ENCODE results near the gene LRRK1. TPM values are rescaled to one million over a fixed set of nuclear protein-coding genes. Genes with fewer than 3 reads are reported as not detected.

Gene LRRK1
- total and polyA plus RNA-seq, 11 donors = 1.3 to 12.7 (median 2.1) TPM

DNA sequence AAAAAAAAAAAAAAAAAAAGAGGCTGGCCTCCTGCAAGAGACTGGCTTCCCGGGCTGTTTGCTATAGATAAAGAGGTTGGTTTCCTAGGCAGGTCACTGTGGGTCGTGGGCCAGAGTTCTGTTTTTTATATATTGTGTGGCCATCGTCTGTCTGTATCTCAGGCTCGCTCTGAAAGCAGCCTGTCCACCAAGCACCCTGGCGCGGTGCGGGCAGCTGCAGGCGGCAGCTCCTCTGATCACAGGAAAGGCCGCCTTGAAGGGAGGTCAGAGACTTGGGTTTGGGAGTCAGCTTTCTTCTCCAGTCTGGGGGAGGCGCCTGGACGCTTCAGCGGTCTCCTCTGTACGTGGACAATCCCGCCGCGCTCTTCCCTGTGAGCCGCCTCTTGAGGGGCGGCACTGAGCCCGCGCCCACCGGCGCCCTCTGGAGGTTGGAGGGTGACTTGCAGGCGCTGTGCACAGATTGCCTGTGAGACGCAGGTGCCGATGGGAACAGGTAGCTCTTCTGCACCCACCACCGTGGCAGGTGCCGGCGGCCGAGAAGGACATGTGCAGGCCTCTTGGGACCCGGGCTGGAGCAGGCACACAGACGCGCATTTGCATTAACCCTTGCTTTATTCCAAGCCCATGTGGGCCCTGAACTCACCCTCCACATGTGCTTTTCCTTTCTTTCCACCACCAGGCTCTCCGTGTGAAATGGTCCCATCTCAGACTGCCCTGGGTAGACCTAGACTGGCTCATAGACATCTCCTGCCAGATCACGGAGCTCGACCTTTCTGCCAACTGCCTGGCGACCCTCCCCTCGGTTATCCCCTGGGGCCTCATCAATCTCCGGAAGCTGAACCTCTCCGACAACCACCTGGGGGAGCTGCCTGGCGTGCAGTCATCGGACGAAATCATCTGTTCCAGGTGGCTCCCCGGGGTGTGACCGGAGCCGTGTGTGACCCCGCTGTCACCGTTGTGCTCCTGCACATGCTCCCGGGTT is 89.3 kb downstream of the LRRK1 start:
- ATAC-seq (peak; percentile 82 to 89 (median 86)), DNase-seq (peak; percentile 70 to 92 (median 79))
- intact Hi-C loops (cut with DNase I) = loop anchor here in 7 of 10 donors (2.0 to 10.0 kb wide), 6 partner anchors 91 to 666 kb away; partner anchors contain the start of genes ADAMTS17 (in 5 of the 7) and LRRK1 (in 1 of the 7)
- Histone ChIP-seq H3K4me1 (peaks cover 0 to 20% (median 11%) of the 10 kb centered on the region in 12 donors), H3K27me3 (no peaks in the 10 kb centered on the region), H3K36me3 (peaks cover 0 to 37% (median 0%) of the 10 kb centered on the region in 9 donors), H3K4me3 (peak overlapping the region in 11 of 12 donors; percentile 30 to 69 (median 50)), H3K27ac (peak overlapping the region in 1 of 12 donors; percentile 48), H3K9me3 (peaks cover 0 to 12% (median 0%) of the 10 kb centered on the region in 12 donors)
- TF ChIP-seq, protein P1, sequence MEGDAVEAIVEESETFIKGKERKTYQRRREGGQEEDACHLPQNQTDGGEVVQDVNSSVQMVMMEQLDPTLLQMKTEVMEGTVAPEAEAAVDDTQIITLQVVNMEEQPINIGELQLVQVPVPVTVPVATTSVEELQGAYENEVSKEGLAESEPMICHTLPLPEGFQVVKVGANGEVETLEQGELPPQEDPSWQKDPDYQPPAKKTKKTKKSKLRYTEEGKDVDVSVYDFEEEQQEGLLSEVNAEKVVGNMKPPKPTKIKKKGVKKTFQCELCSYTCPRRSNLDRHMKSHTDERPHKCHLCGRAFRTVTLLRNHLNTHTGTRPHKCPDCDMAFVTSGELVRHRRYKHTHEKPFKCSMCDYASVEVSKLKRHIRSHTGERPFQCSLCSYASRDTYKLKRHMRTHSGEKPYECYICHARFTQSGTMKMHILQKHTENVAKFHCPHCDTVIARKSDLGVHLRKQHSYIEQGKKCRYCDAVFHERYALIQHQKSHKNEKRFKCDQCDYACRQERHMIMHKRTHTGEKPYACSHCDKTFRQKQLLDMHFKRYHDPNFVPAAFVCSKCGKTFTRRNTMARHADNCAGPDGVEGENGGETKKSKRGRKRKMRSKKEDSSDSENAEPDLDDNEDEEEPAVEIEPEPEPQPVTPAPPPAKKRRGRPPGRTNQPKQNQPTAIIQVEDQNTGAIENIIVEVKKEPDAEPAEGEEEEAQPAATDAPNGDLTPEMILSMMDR (IDR thresholded peaks at IDR 0.05) = peak; percentile 91 to 99 (median 97)
- TF ChIP-seq POLR2A (IDR thresholded peaks at IDR 0.05) = peak in 1 of 2 donors; percentile 14
- 27 to 32% (median 28%) methylated on average over 40 to 48 of the region's 48 CpGs for WGBS, 4 donors

- Histone ChIP-seq H3K27ac (no peak overlapping the region), H3K27me3 (no peaks in the 10 kb centered on the region), H3K36me3 (peaks cover 0 to 37% (median 0%) of the 10 kb centered on the region in 9 donors), H3K9me3 (peaks cover 0 to 12% (median 0%) of the 10 kb centered on the region in 12 donors), H3K4me1 (peaks cover 0 to 20% (median 11%) of the 10 kb centered on the region in 12 donors), H3K4me3 (no peak overlapping the region)
- intact Hi-C loops (cut with DNase I) = loop anchor here in 7 of 10 donors (2.0 to 10.0 kb wide), 6 partner anchors 92 to 667 kb away; partner anchors contain the start of genes ADAMTS17 (in 5 of the 7) and LRRK1 (in 1 of the 7)
- DNase-seq = no peak
- ATAC-seq = no peak
- WGBS, 4 donors = 94 to 98% (median 96%) methylated on average over 2 of the region's 2 CpGs
- TF ChIP-seq, protein P1 (IDR thresholded peaks at IDR 0.05) = no peak
- no peak for TF ChIP-seq POLR2A (IDR thresholded peaks at IDR 0.05)
Observed at GRCh38 chr15:101009176-101009575, 90.0 kb downstream of the LRRK1 start.

- H3K4me3 ChIP-seq = no peak overlapping the region
- intact Hi-C loops (cut with DNase I) = loop anchor here in 2 of 10 donors (10.0 kb wide), 2 partner anchors 74 to 184 kb away; no protein-coding TSS in a partner anchor
- H3K27me3 ChIP-seq = no peaks in the 10 kb centered on the region
- H3K36me3 ChIP-seq = peaks cover 0 to 42% (median 0%) of the 10 kb centered on the region in 9 donors
- TF ChIP-seq POLR2A (IDR thresholded peaks at IDR 0.05) = no peak
- TF ChIP-seq, protein P1 (IDR thresholded peaks at IDR 0.05) = no peak
- no peak overlapping the region for H3K27ac ChIP-seq
- H3K4me1 ChIP-seq = peaks cover 0 to 20% (median 13%) of the 10 kb centered on the region in 12 donors
- no peak for ATAC-seq
- H3K9me3 ChIP-seq = peaks cover 0 to 1% (median 0%) of the 10 kb centered on the region in 12 donors
- WGBS, 4 donors = 87 to 93% (median 90%) methylated on average over 6 of the region's 6 CpGs
- peak in 1 of 5 donors; percentile 10 for DNase-seq
Observed at GRCh38 chr15:101010781-101011180, 91.6 kb downstream of the LRRK1 start.
